H9 (cell line): Measurements from ENCODE around the gene BRSK2. TPM values are rescaled to one million over a fixed set of nuclear protein-coding genes. Genes with fewer than 3 reads are reported as not detected.

ENCODE experiments used
- DNase-seq: peaks from one replicate; pipeline ENCODE4 v3.0.0-alpha.2; 2017
- H2AFZ ChIP-seq: one replicate; pipeline ENCODE4 v1.6.1; 2013; ENCODE audit warnings: mild to moderate bottlenecking, low read length, control low read depth, moderate library complexity
- H2AK5ac ChIP-seq: 2 replicates; pipeline ENCODE4 v1.6.1; 2013; ENCODE audit warnings: low read length, control low read depth, mixed read lengths; ENCODE audit not compliant: insufficient read length
- H2BK120ac ChIP-seq: one replicate; pipeline ENCODE4 v1.6.1; 2013; ENCODE audit warnings: low read depth, mild to moderate bottlenecking, low read length, control low read depth, inconsistent platforms; ENCODE audit not compliant: poor library complexity, severe bottlenecking
- H2BK12ac ChIP-seq: 2 replicates; pipeline ENCODE4 v1.6.1; 2013; ENCODE audit warnings: low read length, control low read depth, mixed read lengths, low read depth; ENCODE audit not compliant: insufficient read length
- H2BK15ac ChIP-seq: 2 replicates; pipeline ENCODE4 v1.6.1; 2013; ENCODE audit warnings: low read depth, low read length, control low read depth
- H2BK20ac ChIP-seq: one replicate; pipeline ENCODE4 v1.6.1; 2013; ENCODE audit warnings: low read depth, mild to moderate bottlenecking, low read length, control low read depth, inconsistent platforms; ENCODE audit not compliant: poor library complexity, severe bottlenecking
- H2BK5ac ChIP-seq: 2 replicates; pipeline ENCODE4 v1.6.1; 2013; ENCODE audit warnings: low read length, control low read depth, mixed read lengths; ENCODE audit not compliant: insufficient read length
- H3K14ac ChIP-seq: 2 replicates; pipeline ENCODE4 v1.6.1; 2013; ENCODE audit warnings: low read length, control low read depth; ENCODE audit not compliant: insufficient read depth
- H3K18ac ChIP-seq: 2 replicates; pipeline ENCODE4 v1.6.1; 2013; ENCODE audit warnings: low read depth, mild to moderate bottlenecking, mixed read lengths, low read length, control low read depth; ENCODE audit not compliant: insufficient read length
- H3K23ac ChIP-seq: 2 replicates; pipeline ENCODE4 v1.6.1; 2013; ENCODE audit warnings: low read length, control low read depth, mixed read lengths, low read depth; ENCODE audit not compliant: insufficient read length
- H3K23me2 ChIP-seq: 2 replicates; pipeline ENCODE4 v1.6.1; 2013; ENCODE audit warnings: low read depth, mild to moderate bottlenecking, mixed read lengths, low read length, control low read depth; ENCODE audit not compliant: insufficient read length, poor library complexity, severe bottlenecking
- H3K27ac ChIP-seq: 2 replicates; pipeline ENCODE4 v1.5.1; 2013; ENCODE audit warnings: low read length, control low read depth, mixed read lengths, low read depth; ENCODE audit not compliant: insufficient read length
- H3K27me3 ChIP-seq: 2 replicates; pipeline ENCODE4 v1.6.1; 2013; ENCODE audit warnings: low read length, control low read depth, inconsistent platforms; ENCODE audit not compliant: insufficient read depth
- H3K4ac ChIP-seq: 2 replicates; pipeline ENCODE4 v1.6.1; 2013; ENCODE audit warnings: low read depth, mild to moderate bottlenecking, control low read depth, inconsistent platforms, low read length, moderate library complexity
- H3K4me1 ChIP-seq: 2 replicates; pipeline ENCODE4 v1.6.1; 2013; ENCODE audit warnings: low read length, control low read depth, inconsistent platforms; ENCODE audit not compliant: insufficient read depth
- H3K4me2 ChIP-seq: 2 replicates; pipeline ENCODE4 v1.6.1; 2013; ENCODE audit warnings: low read length, control low read depth, mixed read lengths; ENCODE audit not compliant: insufficient read length, insufficient read depth
- H3K56ac ChIP-seq: 2 replicates; pipeline ENCODE4 v1.6.1; 2013; ENCODE audit warnings: low read depth, mild to moderate bottlenecking, mixed read lengths, low read length, control low read depth; ENCODE audit not compliant: insufficient read length
- H3K79me1 ChIP-seq: 2 replicates; pipeline ENCODE4 v1.6.1; 2013; ENCODE audit warnings: low read depth, mild to moderate bottlenecking, moderate library complexity, low read length, control low read depth, inconsistent platforms; ENCODE audit not compliant: insufficient read depth, poor library complexity, severe bottlenecking
- H3K79me2 ChIP-seq: 2 replicates; pipeline ENCODE4 v1.6.1; 2013; ENCODE audit warnings: low read length, control low read depth, inconsistent platforms; ENCODE audit not compliant: insufficient read depth
- H3K9ac ChIP-seq: 2 replicates; pipeline ENCODE4 v1.6.1; 2013; ENCODE audit warnings: low read length, control low read depth, mixed read lengths; ENCODE audit not compliant: insufficient read length; ENCODE audit errors: extremely low read depth
- H3K9me3 ChIP-seq: one replicate; pipeline ENCODE4 v1.6.1; 2013; ENCODE audit warnings: low read depth, low read length, inconsistent platforms; ENCODE audit not compliant: control insufficient read depth
- H3T11ph ChIP-seq: one replicate; pipeline ENCODE4 v1.6.1; 2013; ENCODE audit warnings: mild to moderate bottlenecking, low read length, control low read depth, inconsistent platforms
- H4K20me1 ChIP-seq: one replicate; pipeline ENCODE4 v1.6.1; 2013; ENCODE audit not compliant: control insufficient read depth, insufficient read length, insufficient read depth
- H4K5ac ChIP-seq: 2 replicates; pipeline ENCODE4 v1.6.1; 2013; ENCODE audit warnings: low read depth, mild to moderate bottlenecking, mixed read lengths, low read length, control low read depth; ENCODE audit not compliant: insufficient read length
- H4K8ac ChIP-seq: replicated peaks from 2 replicates; pipeline ENCODE4 v1.6.1; 2013; ENCODE audit warnings: low read length, control low read depth, mixed read lengths, low read depth; ENCODE audit not compliant: insufficient read length
- H4K91ac ChIP-seq: 2 replicates; pipeline ENCODE4 v1.6.1; 2013; ENCODE audit warnings: low read depth, mild to moderate bottlenecking, moderate library complexity, mixed read lengths, low read length, control low read depth; ENCODE audit not compliant: insufficient read length
- H3K27ac Mint-ChIP-seq, 3 experiments: 2 replicates in 2 of 3; 3 replicates in 1 of 3; pipeline ENCODE4 v1.8.0; 2020 to 2021; ENCODE audit warnings: mixed read lengths in 3 of 3, mild to moderate bottlenecking in 1 of 3, moderate library complexity in 1 of 3
- H3K27me3 Mint-ChIP-seq: 2 replicates; pipeline ENCODE4 v1.8.0; 2021; ENCODE audit warnings: low read depth, mild to moderate bottlenecking, moderate library complexity, mixed read lengths
- H3K36me3 Mint-ChIP-seq, 3 experiments: 2 replicates in 2 of 3; 3 replicates in 1 of 3; pipeline ENCODE4 v1.8.0; 2020 to 2021; ENCODE audit warnings: low read depth in 3 of 3, mixed read lengths in 3 of 3; ENCODE audit not compliant: insufficient read depth in 1 of 3
- H3K4me1 Mint-ChIP-seq, 2 experiments: 2 replicates each; pipeline ENCODE4 v1.8.0; 2020; ENCODE audit warnings: mixed read lengths in 2 of 2
- H3K4me3 Mint-ChIP-seq, 2 experiments: 2 replicates in 1 of 2; 3 replicates in 1 of 2; pipeline ENCODE4 v1.8.0; 2020 to 2021; ENCODE audit warnings: mild to moderate bottlenecking in 2 of 2, mixed read lengths in 2 of 2, moderate library complexity in 1 of 2
- H3K9me3 Mint-ChIP-seq, 2 experiments: 2 replicates in 1 of 2; 3 replicates in 1 of 2; pipeline ENCODE4 v1.8.0; 2020; ENCODE audit warnings: mild to moderate bottlenecking in 2 of 2, mixed read lengths in 2 of 2, moderate library complexity in 1 of 2
- CTCF ChIP-seq: fragments of 200-600 bp; sonication (generic); conservative IDR thresholded peaks from 3 replicates; pipeline ENCODE4 v1.8.0; 2021; ENCODE audit warnings: antibody characterized with exemption, mild to moderate bottlenecking
- WGBS: extraction: QIAGEN DNeasy Blood & Tissue Kit; methylation state at CpG from one replicate; pipeline ENCODE4 v1.1.7; 2013; ENCODE audit warnings: missing lambda C conversion rate, low lambda C conversion rate, mixed read lengths; ENCODE audit not compliant: insufficient read length; ENCODE audit errors: extremely low coverage; 5-methylcytosine and 5-hydroxymethylcytosine counted together
- total RNA-seq: library from RNA; stranded (reverse); gene quantifications from 2 replicates; pipeline ENCODE4 v1.2.1, GENCODE V29; 2021

The BRSK2 gene
- total RNA-seq, 1 experiment from 2014 or later, result 28.4 TPM

DNA sequence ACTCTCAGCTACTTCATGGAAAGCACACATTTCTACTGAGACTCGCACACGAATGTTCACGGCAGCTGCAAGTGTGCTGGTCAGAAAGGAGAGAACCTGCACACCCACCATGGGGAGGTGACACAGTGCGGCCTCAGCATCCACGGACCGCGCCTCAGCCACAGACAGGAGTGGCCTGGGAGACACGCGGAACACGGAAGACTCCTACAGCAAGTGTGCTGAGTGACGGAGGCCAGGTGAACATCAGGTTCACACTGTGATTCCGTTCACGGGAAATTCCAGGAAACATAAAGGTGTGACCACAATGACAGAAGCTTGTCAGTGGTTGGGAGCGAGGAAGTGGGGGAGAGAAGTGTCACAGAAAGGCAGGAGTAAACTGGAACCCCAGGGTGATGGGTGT is 110.2 kb downstream of the BRSK2 start:
- Histone ChIP-seq H2AFZ (no peak overlapping the region), H2BK5ac (no peak overlapping the region), H3K14ac (no peak overlapping the region), H3K79me1 (peaks cover 3% of the 10 kb centered on the region), H2BK20ac (no peak overlapping the region), H2AK5ac (no peak overlapping the region), H3K79me2 (no peaks in the 10 kb centered on the region; the same call in 1 of the 2 replicates), H2BK12ac (no peak overlapping the region), H2BK15ac (no peak overlapping the region), H2BK120ac (no peak overlapping the region), H3K4me2 (no peak overlapping the region), H3K27ac (no peak overlapping the region), H4K8ac (no peak overlapping the region), H4K91ac (no peak overlapping the region), H4K5ac (no peak overlapping the region), H3K56ac (no peak overlapping the region), H3K27me3 (no peaks in the 10 kb centered on the region), H3K23ac (no peak overlapping the region), H3K9me3 (no peaks in the 10 kb centered on the region), H4K20me1 (peaks cover 2% of the 10 kb centered on the region), H3K4ac (no peak overlapping the region), H3T11ph (no peak overlapping the region), H3K23me2 (no peaks in the 10 kb centered on the region), H3K18ac (no peak overlapping the region), H3K4me1 (no peaks in the 10 kb centered on the region), H3K9ac (no peak overlapping the region)
- no peak for DNase-seq
- peaks cover 13 to 24% of the 10 kb centered on the region in 2 experiments for H3K4me1 Mint-ChIP-seq
- peaks cover 3 to 11% (median 5%) of the 10 kb centered on the region in 3 experiments for H3K36me3 Mint-ChIP-seq
- WGBS, result no CpG with 5 or more reads among the region's 14 CpGs
- no peak for TF ChIP-seq CTCF
- H3K27ac Mint-ChIP-seq, result no peak overlapping the region; a peak in 1 of 7 replicates
- H3K9me3 Mint-ChIP-seq, result peaks cover 8 to 12% of the 10 kb centered on the region in 2 experiments; a peak in 4 of 5 replicates
- H3K27me3 Mint-ChIP-seq, result peaks cover 4% of the 10 kb centered on the region
- H3K4me3 Mint-ChIP-seq, result no peak overlapping the region
